Muscle of back (tissue), 13 donors: Measurements from ENCODE around the gene CPNE6. TPM values are rescaled to one million over a fixed set of nuclear protein-coding genes. Genes with fewer than 3 reads are reported as not detected.
"Not testable (repeated sequence)": the region's sequence is repeated elsewhere in the genome, so short reads cannot be mapped to it uniquely, and the experiment has no call there.

Source experiments
- DNase-seq, 3 donors: peaks; one replicate each; pipeline versions ENCODE4 v3.0.0 to v3.0.0-alpha.2; 2013
- long read RNA-seq, 9 donors: transcript quantifications; one replicate each; lab custom pipeline, GENCODE V29; 2026
- polyA plus RNA-seq, 10 donors: library from polyadenylated mRNA; unstranded; fragments of 120-200 nt; gene quantifications; one replicate each; pipeline ENCODE4 v1.2.1, GENCODE V29; 2013; ENCODE audit not compliant: insufficient read length in 10 of 10

CPNE6 gene
- under 1 TPM in 1 of 10 donors, not detected in 9; 0.07 TPM for polyA plus RNA-seq
- long read RNA-seq, donor 1: 0 reads
- long read RNA-seq, donor 2: 0 reads
- long read RNA-seq, donor 3: 0 reads
- long read RNA-seq, donor 4: 0 reads
- long read RNA-seq, donor 5: 0 reads
- long read RNA-seq, donor 6: 0 reads
- long read RNA-seq, donor 7: 0 reads
- long read RNA-seq, donor 8: 0 reads
- long read RNA-seq, donor 9: 0 reads

DNA sequence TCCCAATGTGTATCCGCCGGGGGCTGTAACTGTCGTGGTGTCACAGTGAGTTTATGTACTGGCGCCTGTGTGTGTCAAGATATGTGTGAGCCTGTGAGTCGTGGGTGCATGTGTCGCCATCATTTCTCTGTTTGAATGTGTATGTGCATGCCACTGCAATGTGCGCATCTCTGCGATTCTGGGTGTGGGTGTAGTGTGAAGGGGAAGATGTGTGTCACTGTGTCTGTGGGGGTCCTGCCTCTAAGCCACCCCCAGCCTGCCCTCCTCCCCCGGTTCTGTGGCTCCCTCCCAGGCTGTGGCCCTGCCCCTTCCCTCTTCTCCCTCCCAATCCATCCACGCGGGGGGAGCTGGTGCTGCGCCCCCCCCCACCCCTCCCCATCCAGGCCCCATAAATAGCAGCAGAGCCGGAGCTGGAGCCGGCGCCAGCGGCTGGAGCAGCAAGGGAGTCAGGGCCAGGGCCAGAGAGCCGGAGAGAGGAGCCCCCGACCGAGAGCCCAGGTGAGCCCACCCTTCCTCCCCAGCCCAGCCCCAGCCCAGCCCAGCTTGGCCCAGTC lies at the start of gene CPNE6:
Gene CPNE6, plus strand, starts transcription at position 419 of the 554 bp plus-strand sequence. CDS start 1,375 bp downstream, outside the sequence.
- DNase-seq: no peak

DNA sequence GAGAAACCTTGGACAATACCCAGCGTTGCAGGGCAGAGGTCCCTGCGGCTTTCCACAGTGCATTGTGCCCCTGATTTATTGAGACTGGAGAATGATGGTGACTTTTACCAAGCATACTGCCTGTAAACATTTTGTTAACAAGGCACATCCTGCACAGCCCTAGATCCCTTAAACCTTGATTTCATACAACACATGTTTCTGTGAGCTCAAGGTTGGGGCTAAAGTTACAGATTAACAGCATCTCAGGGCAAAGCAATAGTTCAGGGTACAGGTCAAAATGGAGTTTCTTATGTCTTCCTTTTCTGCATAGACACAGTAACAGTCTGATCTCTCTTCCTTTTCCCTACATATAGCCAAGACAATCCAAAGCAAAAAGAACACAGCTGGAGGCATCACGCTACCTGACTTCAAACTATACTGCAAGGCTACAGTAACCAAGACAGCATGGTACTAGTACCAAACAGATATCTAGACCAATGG lies 46.4 kb upstream of the CPNE6 start:
- DNase-seq: not testable (repeated sequence)

- DNase-seq: not testable (repeated sequence)
Observed at GRCh38 chr14:24029687-24030086, 41.7 kb upstream of the CPNE6 start.

- DNase-seq: not testable (repeated sequence)
Observed at GRCh38 chr14:24031331-24031730, 40.0 kb upstream of the CPNE6 start.

DNA sequence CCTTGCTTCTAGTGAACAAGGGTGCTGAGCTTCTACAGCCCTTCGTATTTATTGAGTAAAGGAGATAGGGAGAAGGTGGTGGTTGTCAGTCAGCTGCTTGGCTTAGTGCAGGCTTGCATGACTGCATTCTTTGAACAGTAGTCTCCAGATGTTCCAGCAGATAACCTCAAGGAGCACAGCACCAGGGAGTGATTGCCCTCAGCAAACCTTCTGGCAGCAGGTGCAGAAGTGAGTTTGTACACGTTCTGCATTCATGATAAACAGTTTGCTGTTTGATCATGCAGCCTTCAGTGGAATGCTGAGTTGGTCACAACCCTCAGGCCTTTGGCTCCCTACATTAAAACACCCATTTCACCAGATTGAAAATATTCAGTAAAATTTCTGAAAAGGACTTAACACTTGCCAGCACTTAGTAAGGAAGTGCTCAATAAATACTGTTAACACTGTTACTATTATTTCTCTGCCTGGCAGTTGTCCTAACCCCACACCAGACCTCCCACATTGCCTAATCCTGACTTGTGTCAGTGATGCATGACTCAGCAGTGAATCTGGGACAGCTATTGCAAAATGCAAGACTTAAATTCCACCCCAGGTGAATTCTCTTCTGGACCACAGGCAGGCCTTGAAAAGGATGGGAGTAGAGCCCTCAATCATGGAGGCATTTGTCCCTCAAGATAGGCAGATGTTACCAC lies 38.5 kb upstream of the CPNE6 start:
- DNase-seq: no peak

DNA sequence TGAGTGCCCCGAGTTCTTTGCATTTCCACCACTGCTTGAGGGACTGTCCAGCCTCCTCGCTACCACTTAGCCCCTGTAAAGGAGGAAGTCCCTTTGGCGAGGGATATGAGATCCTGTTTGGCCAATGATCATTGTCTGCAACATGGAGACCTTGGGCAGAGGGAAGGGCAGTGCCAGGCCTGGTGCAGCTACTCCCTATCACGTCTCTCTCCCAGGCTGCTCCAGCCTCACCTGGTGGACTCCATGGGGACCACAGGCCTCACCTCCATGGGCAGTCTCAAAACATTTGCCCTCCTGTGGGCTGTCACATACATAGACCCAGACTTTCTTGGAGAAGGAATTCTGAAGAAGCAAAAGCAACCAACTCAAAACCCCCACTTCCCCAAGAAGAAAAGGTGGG lies 35.6 kb upstream of the CPNE6 start:
- not testable (repeated sequence) for DNase-seq

- DNase-seq: peak in 2 of 3 donors; percentile 78 to 92
Observed at GRCh38 chr14:24036169-24036962, 35.0 kb upstream of the CPNE6 start.

GRCh38 chr14:24036963-24037657 lies 34.3 kb upstream of the CPNE6 start:
- not testable (repeated sequence) for DNase-seq

DNA sequence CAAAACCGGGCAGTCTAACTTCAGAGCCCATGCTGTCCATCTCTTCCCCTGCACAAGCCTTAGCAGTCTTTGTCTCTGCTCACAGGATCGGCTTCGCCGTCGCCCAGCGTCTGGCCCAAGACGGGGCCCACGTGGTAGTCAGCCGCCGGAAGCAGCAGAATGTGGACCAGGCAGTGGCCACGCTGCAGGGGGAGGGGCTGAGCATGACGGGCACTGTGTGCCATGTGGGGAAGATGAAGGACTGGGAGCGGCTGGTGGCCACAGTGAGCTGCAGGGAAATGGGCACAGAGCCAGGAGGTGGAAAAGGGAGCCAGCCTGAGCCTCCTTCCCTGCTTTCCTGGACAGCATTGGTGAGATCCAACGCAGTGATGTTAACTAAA lies 33.7 kb upstream of the CPNE6 start:
- DNase-seq: no peak

DNA sequence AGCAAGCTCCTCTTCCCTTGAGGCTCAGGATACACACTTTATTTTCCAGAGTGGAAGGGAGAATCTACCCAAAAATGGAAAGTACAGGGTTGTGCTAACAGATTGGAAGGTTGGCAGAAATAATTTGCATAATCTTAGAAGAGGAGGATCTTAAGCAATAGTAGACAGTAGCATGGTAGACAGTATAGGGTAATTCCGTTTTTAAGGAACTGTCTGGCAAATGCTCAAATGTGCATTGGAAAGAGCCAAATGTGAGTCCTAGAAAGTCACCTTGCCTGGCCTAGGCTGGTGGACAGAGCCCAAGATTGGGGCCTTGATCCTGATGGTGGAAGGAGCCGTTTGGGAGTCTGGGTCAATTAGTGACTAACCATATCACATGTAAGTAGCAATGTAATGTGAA lies 32.7 kb upstream of the CPNE6 start:
- DNase-seq: no peak

- DNase-seq: no peak
Observed at GRCh38 chr14:24040692-24041091, 30.7 kb upstream of the CPNE6 start.

- no peak for DNase-seq
Observed at GRCh38 chr14:24042746-24043145, 28.6 kb upstream of the CPNE6 start.

GRCh38 chr14:24049002-24049401 lies 22.4 kb upstream of the CPNE6 start:
- DNase-seq: not testable (repeated sequence)

DNA sequence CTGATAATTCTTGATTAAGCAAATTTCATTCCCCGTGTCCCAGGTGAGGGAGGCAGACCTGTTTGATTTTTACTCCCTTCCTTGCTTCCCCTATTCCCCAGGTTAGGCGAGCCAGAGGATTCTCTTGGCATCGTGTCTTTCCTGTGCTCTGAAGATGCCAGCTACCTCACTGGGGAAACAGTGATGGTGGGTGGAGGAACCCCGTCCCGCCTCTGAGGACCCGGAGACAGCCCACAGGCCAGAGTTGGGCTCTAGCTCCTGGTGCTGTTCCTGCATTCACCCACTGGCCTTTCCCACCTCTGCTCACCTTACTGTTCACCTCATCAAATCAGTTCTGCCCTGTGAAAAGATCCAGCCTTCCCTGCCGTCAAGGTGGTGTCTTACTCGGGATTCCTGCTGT lies 20.6 kb upstream of the CPNE6 start:
- not testable (repeated sequence) for DNase-seq

DNA sequence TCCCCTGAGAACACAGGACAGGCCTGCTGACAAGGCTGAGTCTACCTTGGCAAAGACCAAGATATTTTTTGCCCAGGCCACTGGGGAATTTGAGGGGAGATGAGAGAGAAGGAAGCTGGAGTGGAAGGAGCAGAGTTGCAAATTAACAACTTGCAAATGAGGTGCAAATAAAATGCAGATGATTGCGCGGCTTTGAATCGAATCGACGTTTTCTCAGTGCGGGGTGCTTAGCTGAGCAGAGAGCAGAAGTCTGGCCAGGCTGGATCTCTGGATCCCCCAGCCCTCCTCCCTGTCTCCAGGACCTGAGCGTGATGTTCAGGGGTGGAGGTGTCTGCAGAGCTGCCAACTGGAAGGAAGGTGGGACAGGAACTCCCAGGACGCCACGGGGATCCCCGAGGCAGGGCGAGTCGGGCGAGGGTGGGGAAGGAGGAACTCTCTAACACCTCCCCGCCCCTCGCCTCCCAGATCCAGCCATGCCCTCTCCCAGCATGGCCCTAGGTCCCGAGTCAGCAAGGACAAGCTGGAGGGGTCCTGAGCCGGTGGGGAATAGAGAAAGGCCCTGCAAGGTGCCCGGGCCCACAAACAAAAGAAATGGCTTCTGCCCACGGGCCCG lies 20.1 kb upstream of the CPNE6 start:
- DNase-seq: no peak

DNA sequence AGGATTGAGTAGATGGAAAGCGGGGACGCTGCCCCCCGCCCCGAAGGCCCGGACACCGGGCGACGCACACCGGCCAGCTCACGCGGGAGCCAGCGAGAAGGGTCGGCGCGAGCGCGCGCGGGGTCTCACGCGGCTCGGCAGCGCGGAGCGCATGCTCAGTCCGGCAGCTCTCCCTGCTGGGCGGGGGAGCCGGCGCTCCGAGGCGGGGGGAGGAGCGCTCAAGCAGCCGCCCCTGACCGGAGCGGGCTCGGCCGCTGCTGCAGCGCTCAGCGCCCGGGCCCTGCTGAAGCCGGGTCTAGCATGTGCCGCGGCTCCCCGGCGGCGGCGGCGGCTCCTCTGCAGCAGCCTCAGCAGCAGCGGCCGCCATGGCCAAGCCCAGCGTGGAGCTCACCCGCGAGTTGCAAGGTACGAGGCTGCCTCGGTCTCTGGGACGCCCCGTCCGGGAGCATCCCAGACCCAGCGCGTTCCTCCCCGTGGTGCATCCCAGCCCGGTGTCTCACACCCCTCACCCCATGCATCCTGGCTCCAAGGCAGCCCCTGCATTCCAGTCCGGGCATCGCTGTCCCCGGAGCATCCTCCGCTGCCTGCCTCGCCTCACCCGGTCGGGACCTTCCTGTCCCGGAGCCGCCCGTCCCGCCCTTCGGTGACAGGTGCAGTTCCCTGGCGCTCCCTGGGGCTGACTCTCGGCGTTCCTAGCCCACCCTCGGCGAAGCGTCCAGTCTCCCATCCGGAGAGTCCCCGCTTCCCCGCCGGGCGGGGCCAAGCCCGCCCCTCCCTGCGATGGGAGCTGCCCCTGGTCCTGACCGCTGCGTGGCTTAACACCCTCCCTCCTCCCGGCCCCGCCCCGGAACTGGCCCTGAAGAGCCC lies 19.3 kb upstream of the CPNE6 start, which contains the start of gene CARMIL3:
Gene CARMIL3, plus strand, starts transcription at position 221 of the 867 bp plus-strand sequence. Its CDS starts 145 bp downstream, at position 366.
- DNase-seq: peak; percentile 54 to 88 (median 54)

- no peak for DNase-seq
Observed at GRCh38 chr14:24052656-24053547, 18.5 kb upstream of the CPNE6 start.

DNA sequence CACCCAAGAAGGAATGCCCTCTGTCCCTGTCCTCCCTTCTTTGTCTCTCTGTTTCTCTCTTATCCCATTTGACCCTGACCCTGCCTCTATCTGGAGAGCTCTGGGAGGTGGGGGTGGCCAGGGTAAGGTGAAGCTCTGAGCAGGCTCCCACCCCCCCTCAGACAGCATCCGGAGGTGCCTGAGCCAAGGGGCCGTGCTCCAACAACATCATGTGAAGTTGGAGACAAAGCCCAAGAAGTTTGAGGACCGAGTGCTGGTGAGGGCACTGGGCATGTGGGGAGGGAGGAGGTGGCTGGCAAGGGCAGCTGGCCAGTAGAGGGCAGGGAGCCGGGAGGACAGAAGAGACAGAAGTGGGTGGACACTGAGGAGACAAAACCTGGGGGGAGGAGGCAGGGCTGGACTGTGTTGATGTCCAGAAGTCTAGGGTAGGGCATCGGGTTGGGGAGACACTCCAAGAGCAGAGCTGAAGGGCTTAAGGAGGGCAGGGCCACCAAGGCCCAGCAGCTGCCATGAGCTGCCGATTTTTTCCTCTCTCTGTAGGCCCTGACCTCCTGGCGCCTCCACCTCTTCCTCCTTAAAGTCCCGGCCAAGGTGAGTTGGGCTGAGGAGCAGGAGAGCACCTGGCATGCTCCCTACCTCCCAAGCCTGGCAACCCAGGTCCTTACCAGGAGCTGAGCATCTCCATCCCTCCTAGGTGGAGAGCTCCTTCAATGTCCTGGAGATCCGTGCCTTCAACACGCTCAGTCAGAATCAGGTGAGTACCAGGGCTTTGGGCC lies 17.6 kb upstream of the CPNE6 start:
- DNase-seq: no peak
